AG10803 (cell line): Measurements from ENCODE around the gene TOP3B.

Experiments used
- DNase-seq: peaks from one replicate; pipeline ENCODE4 v3.0.0; 2010; ENCODE audit warnings: low read depth
- H3K4me3 ChIP-seq: 2 replicates; pipeline ENCODE4 v1.5.1; 2011; ENCODE audit warnings: mild to moderate bottlenecking, low read length, control low read depth
- CTCF ChIP-seq: conservative IDR thresholded peaks from 2 replicates; pipeline ENCODE4 v1.5.1; 2011; ENCODE audit warnings: mild to moderate bottlenecking, low read length, control low read depth, inconsistent platforms

Gene TOP3B

DNA sequence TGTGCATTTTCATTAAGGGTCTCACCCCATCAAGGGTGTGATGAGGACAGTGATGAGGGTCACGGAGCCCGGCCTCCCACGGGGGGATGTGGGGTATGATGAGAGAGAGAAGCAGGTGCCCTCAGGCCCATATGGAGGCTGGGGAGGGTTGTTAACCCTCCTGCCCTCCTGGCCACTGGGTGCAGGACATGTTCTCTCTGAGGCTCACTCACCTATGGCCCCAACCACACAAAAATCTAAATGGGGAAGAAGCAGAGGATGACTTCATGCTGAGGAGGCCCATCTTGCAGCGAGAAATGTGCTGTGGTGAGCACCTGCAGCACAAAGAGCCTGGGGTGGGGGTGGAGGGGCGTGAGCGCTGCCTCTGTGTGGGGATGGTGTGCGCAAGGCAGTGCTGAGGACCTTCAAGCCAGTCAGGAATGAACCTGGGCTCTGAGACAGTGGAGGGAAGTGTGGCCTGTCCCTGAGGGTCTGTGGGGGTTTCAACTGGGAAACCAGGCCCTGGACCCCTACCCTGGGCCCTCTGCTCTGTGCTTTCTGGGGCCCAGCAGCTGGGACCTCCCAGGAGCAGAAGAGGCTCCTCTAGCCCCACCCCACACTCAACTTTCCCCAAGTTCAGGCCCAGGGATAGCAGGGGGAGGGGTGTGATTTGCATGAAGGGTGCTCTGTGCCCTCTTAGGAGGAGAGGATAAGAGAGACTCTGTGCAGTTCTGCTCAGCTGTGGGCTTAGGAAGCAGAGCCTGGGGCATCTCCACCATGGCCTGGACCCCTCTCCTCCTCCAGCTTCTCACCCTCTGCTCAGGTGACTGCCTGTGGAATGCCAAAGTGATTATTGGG lies 43.0 kb upstream of the TOP3B start:
- TF ChIP-seq CTCF = no peak
- DNase-seq = no peak
- no peak overlapping the region for H3K4me3 ChIP-seq

DNA sequence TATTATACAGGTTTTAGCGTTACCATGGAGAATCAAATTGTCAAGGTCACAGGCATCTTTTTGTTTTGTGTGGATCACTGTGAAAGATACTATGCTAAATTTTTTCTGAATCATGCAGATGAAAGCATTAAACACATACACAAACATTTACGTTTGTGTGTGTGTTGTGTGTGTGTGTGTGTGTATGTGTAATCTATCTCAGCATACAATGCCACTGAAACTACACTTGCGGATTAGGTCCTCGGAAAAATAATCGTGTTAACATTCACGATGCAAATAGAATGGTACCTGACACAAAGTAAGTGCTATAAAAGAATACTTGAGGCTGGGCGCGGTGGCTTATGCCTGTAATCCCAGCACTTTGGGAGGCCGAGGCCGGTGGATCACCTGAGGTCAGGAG lies 41.9 kb upstream of the TOP3B start:
- TF ChIP-seq CTCF = no peak
- DNase-seq = no peak
- no peak overlapping the region for H3K4me3 ChIP-seq

- TF ChIP-seq CTCF = no peak
- no peak for DNase-seq
- no peak overlapping the region for H3K4me3 ChIP-seq
Observed at GRCh38 chr22:22023581-22024137, 41.1 kb upstream of the TOP3B start.

- TF ChIP-seq CTCF = no peak
- no peak for DNase-seq
- no peak overlapping the region for H3K4me3 ChIP-seq
Observed at GRCh38 chr22:22022947-22023534, 40.5 kb upstream of the TOP3B start.

GRCh38 chr22:22022255-22022840 lies 39.8 kb upstream of the TOP3B start:
- TF ChIP-seq CTCF = no peak
- H3K4me3 ChIP-seq = no peak overlapping the region
- no peak for DNase-seq

GRCh38 chr22:22021162-22021750 lies 38.7 kb upstream of the TOP3B start:
- DNase-seq = no peak
- H3K4me3 ChIP-seq = no peak overlapping the region
- TF ChIP-seq CTCF = no peak
